ENCODE measurements around the gene CD99L2. TPM values are rescaled to one million over a fixed set of nuclear protein-coding genes. Genes with fewer than 3 reads are reported as not detected.

CD99L2 gene
- total RNA-seq, 1 donor from 2014 or later, result 12.5 TPM

DNA sequence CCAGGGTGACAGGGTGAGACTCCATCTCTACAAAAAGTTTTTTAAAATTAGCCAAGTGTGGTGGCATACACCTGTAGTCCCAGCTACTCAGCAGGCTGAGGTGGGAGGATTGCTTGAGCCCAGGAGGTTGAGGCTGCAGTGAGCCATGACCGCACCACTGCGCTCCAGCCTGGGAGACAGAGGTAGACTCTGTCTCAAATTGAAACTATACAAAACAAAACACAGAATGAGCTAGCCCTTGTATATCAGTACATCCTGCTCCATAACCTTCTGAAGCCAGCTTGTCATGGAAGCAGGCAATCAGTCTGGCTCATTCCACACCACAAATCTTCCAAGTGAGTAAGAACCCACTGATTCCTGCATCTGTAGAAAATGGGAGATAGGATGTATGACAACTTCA lies 49.0 kb downstream of the CD99L2 start:
- no peak overlapping the region for H3K4me3 Mint-ChIP-seq
- ChIA-PET CTCF (no interaction called here), POLR2A (no interaction called here)
- TF ChIP-seq, protein P1, sequence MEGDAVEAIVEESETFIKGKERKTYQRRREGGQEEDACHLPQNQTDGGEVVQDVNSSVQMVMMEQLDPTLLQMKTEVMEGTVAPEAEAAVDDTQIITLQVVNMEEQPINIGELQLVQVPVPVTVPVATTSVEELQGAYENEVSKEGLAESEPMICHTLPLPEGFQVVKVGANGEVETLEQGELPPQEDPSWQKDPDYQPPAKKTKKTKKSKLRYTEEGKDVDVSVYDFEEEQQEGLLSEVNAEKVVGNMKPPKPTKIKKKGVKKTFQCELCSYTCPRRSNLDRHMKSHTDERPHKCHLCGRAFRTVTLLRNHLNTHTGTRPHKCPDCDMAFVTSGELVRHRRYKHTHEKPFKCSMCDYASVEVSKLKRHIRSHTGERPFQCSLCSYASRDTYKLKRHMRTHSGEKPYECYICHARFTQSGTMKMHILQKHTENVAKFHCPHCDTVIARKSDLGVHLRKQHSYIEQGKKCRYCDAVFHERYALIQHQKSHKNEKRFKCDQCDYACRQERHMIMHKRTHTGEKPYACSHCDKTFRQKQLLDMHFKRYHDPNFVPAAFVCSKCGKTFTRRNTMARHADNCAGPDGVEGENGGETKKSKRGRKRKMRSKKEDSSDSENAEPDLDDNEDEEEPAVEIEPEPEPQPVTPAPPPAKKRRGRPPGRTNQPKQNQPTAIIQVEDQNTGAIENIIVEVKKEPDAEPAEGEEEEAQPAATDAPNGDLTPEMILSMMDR (IDR thresholded peaks at IDR 0.05), result no peak
- H3K36me3 Mint-ChIP-seq (ENCODE audit: low read depth), result peaks cover 5% of the 10 kb centered on the region
- no peaks in the 10 kb centered on the region for H3K9me3 Mint-ChIP-seq
- peaks cover 4% of the 10 kb centered on the region for H3K4me1 Mint-ChIP-seq
- H3K27ac Mint-ChIP-seq, result no peak overlapping the region
- ATAC-seq (ENCODE audit: low read depth) (no peak), DNase-seq (no peak)
- no peaks in the 10 kb centered on the region for H3K27me3 Mint-ChIP-seq
- intact Hi-C loops (cut with micrococcal nuclease), result no loop called here

GRCh38 chrX:150848914-150849365 lies 49.5 kb downstream of the CD99L2 start:
- CTCF ChIA-PET, result no interaction called here
- Mint-ChIP-seq H3K4me3 (no peak overlapping the region), H3K36me3 (ENCODE audit: low read depth) (peaks cover 4% of the 10 kb centered on the region), H3K27me3 (no peaks in the 10 kb centered on the region), H3K9me3 (no peaks in the 10 kb centered on the region), H3K27ac (no peak overlapping the region), H3K4me1 (peaks cover 4% of the 10 kb centered on the region)
- no peak for DNase-seq
- TF ChIP-seq, protein P1 (IDR thresholded peaks at IDR 0.05), result no peak
- POLR2A ChIA-PET, result no interaction called here
- no peak for ATAC-seq (ENCODE audit: low read depth)
- intact Hi-C loops (cut with micrococcal nuclease), result no loop called here

GRCh38 chrX:150847088-150847487 lies 51.4 kb downstream of the CD99L2 start:
- Mint-ChIP-seq H3K36me3 (ENCODE audit: low read depth) (no peaks in the 10 kb centered on the region), H3K27me3 (no peaks in the 10 kb centered on the region), H3K4me1 (peaks cover 4% of the 10 kb centered on the region), H3K9me3 (no peaks in the 10 kb centered on the region), H3K27ac (no peak overlapping the region), H3K4me3 (no peak overlapping the region)
- ChIA-PET CTCF (no interaction called here), POLR2A (no interaction called here)
- TF ChIP-seq, protein P1 (IDR thresholded peaks at IDR 0.05), result no peak
- no peak for DNase-seq
- intact Hi-C loops (cut with micrococcal nuclease), result no loop called here
- ATAC-seq (ENCODE audit: low read depth), result no peak

DNA sequence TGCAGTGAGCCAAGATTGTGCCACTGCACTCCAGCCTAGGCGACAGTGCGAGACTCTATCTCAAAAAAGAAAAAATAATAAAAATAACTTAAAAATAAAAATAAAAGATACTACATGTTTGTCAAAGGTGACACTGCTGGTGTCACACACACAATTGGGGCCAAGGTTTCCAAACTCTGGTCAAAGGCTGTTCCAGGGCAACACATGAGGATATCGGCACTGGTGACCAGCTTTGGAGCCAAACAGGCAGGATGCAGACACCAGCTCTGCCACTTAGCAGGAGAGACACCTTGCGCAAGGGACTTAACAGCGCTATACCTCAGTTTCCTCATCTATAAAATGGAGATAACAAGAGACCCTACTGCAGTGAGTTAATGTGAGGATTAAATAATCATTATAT lies 52.3 kb downstream of the CD99L2 start:
- POLR2A ChIA-PET, result no interaction called here
- Mint-ChIP-seq H3K9me3 (no peaks in the 10 kb centered on the region), H3K27ac (no peak overlapping the region), H3K36me3 (ENCODE audit: low read depth) (no peaks in the 10 kb centered on the region), H3K4me1 (peaks cover 4% of the 10 kb centered on the region), H3K27me3 (no peaks in the 10 kb centered on the region), H3K4me3 (no peak overlapping the region)
- intact Hi-C loops (cut with micrococcal nuclease), result no loop called here
- ATAC-seq (ENCODE audit: low read depth) (no peak), DNase-seq (no peak)
- CTCF ChIA-PET, result no interaction called here
- TF ChIP-seq, protein P1 (IDR thresholded peaks at IDR 0.05), result no peak

DNA sequence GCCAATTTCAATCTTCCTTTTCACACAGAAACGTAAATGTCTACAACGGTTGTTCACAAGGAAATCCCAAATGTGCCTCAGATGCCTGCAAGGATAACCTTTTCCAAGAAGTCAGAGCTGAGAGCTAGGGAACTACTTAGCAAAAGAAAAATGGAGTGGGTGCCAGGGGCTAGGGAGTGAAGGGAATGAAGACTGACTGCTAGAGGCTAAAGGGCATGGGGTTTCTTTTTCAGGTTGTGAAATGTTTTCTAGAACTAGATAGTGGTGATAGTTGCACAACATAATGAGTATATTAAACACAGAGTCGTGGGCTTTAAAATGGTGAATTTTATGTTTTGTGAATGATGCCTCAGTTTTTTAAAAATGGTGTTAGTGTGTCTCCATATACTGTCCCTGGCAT lies 53.4 kb downstream of the CD99L2 start:
- DNase-seq (no peak), ATAC-seq (ENCODE audit: low read depth) (no peak)
- Mint-ChIP-seq H3K27ac (no peak overlapping the region), H3K36me3 (ENCODE audit: low read depth) (no peaks in the 10 kb centered on the region), H3K9me3 (no peaks in the 10 kb centered on the region), H3K4me1 (peaks cover 4% of the 10 kb centered on the region), H3K27me3 (no peaks in the 10 kb centered on the region), H3K4me3 (no peak overlapping the region)
- intact Hi-C loops (cut with micrococcal nuclease), result no loop called here
- POLR2A ChIA-PET, result no interaction called here
- TF ChIP-seq, protein P1 (IDR thresholded peaks at IDR 0.05), result no peak
- CTCF ChIA-PET, result no interaction called here

Data from activated B cell treated with CpG ODN at 0.5 μM for 24 hours (primary cell).